Astrocyte of the cerebellum (primary cell): Measurements from ENCODE around the gene IFNL2.
"Not testable (repeated sequence)": the region's sequence is repeated elsewhere in the genome, so short reads cannot be mapped to it uniquely, and the experiment has no call there.

Experiments
- DNase-seq: peaks from one replicate; pipeline ENCODE4 v3.0.0-alpha.2; 2011; ENCODE audit warnings: low read depth
- H3K4me3 ChIP-seq: 2 replicates; pipeline ENCODE4 v1.5.1; 2011; ENCODE audit warnings: mild to moderate bottlenecking, low read depth, low read length, moderate library complexity
- in situ Hi-C: cut with HindIII; loops from 2 replicates; pipeline ENCODE4 v1.10.0; 2017; ENCODE audit warnings: low sequenced_read_pairs
- TF ChIP-seq, protein P1 (sequence below): IDR thresholded peaks from 2 replicates; pipeline ENCODE4 v1.5.1; 2012; ENCODE audit warnings: low read length, low read depth, moderate library complexity, mild to moderate bottlenecking; ENCODE audit errors: missing control alignments

Gene IFNL2

DNA sequence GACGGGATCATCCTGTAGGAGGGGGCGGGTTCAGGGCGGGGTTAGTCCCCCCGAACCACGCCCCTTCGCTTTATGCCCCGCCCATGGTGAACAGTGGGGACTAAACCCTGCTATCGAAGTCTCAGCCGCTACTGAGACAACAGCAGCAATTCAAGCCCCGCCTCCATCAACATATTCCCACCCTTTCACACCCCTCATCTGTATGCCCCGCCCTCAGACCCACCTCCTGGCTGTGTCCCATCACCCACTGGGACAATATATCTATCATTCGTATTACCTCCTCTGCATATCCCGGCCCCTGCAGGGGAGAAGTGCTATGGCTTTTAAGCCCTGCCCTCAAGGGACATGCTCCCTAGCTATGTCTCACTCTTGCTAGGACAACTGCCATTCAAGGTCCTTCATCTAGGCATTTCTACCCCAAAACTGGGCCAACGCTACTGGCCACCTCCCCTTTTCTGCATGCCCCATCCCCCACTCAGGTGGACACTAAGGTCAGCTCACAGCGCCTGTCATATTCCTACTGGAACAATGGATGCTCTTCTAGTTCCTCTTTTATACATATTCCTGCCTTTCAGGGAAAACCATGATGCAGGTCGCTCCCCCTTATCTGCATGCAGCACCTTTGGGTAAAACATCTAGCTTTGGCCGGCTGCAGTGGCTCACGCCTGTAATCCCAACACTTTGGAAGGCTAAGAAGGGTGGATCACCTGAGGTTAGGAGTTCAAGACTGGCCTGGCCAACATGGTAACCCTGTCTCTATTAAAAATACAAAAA lies 40.5 kb downstream of the IFNL2 start:
- TF ChIP-seq, protein P1, sequence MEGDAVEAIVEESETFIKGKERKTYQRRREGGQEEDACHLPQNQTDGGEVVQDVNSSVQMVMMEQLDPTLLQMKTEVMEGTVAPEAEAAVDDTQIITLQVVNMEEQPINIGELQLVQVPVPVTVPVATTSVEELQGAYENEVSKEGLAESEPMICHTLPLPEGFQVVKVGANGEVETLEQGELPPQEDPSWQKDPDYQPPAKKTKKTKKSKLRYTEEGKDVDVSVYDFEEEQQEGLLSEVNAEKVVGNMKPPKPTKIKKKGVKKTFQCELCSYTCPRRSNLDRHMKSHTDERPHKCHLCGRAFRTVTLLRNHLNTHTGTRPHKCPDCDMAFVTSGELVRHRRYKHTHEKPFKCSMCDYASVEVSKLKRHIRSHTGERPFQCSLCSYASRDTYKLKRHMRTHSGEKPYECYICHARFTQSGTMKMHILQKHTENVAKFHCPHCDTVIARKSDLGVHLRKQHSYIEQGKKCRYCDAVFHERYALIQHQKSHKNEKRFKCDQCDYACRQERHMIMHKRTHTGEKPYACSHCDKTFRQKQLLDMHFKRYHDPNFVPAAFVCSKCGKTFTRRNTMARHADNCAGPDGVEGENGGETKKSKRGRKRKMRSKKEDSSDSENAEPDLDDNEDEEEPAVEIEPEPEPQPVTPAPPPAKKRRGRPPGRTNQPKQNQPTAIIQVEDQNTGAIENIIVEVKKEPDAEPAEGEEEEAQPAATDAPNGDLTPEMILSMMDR: no peak
- DNase-seq: no peak
- in situ Hi-C loops: no loop called here
- no peak overlapping the region for H3K4me3 ChIP-seq

GRCh38 chr19:39309305-39309670 lies 41.1 kb downstream of the IFNL2 start:
- in situ Hi-C loops, DNase-seq, H3K4me3 ChIP-seq: not testable (repeated sequence)

DNA sequence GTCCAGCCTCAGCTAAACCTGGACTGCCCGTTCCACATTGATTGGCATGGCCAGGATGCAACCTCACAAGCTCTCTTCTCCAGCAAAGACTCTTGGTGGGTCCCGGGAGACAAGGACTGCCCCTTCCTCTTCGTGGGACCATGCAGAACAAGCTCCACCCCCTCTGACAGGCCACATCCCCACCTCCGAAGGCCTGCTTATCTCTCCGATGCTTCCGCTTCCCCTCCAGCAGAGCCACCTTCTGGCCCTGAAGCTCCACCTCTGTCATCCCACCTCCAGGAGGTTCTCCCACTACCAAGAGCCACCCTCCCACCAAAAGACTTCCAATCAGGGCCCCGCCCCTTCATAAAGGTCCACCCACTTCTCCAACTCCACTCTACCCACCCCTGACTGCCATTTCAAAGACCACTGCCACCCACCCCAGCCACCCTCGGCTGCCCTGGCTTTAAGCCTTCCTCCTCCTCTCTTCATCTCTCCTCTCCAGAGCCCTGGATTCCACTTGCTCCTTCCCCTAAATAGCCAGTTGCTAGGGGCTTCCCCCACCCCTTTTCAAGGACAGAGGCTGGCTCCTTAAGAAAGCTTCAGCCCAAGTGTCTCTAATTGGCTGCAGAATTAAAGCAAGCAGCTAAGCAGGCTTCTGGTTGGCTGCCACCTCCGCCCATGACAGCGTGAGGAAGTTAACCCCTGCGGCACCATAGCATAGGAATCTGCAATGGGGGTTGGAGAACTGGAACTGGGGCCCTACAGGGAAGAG lies 42.5 kb downstream of the IFNL2 start:
- DNase-seq: no peak
- H3K4me3 ChIP-seq: no peak overlapping the region
- in situ Hi-C loops: no loop called here
- TF ChIP-seq, protein P1: no peak

GRCh38 chr19:39314016-39314728 lies 46.0 kb downstream of the IFNL2 start:
- H3K4me3 ChIP-seq: no peak overlapping the region
- no peak for DNase-seq
- TF ChIP-seq, protein P1: no peak
- in situ Hi-C loops: no loop called here

GRCh38 chr19:39315933-39316332 lies 47.7 kb downstream of the IFNL2 start:
- TF ChIP-seq, protein P1: no peak
- no peak for DNase-seq
- in situ Hi-C loops: no loop called here
- no peak overlapping the region for H3K4me3 ChIP-seq

DNA sequence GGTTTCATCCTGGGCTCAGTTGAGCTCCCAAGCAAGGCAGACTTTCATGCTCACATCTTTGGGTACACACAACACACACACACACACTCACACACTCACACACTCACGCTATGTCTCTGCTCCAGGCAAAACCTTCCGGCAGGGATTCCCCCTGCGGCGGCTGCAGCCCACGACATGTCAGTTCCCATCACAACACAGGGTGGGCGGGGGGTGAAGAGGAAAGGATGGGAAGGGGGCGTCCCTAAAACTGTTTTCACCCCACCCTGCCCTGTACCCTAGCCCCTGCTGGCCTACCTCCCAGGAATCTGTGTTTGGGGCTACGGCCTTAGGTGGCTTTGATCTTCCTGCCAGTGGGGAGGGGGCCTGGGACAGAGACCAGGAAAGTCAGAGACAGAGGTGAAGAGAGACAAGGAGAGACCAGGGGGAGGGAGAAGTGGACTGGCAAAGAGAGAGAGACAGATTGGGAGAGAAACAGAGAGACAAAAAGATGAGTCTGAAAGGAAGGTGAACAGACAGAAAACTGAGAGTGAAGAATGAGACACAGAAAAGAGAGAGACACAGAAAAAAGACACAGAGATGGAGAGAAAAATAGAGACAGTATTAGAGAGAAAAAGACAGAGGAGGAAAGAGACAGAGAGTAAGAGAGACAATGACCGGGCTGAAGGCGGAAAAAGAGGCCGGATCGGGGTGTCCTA lies 48.6 kb downstream of the IFNL2 start:
- DNase-seq: no peak
- no peak overlapping the region for H3K4me3 ChIP-seq
- in situ Hi-C loops: no loop called here
- TF ChIP-seq, protein P1: no peak
